Measurements from ENCODE around the gene TBX5.

TBX5 gene

DNA sequence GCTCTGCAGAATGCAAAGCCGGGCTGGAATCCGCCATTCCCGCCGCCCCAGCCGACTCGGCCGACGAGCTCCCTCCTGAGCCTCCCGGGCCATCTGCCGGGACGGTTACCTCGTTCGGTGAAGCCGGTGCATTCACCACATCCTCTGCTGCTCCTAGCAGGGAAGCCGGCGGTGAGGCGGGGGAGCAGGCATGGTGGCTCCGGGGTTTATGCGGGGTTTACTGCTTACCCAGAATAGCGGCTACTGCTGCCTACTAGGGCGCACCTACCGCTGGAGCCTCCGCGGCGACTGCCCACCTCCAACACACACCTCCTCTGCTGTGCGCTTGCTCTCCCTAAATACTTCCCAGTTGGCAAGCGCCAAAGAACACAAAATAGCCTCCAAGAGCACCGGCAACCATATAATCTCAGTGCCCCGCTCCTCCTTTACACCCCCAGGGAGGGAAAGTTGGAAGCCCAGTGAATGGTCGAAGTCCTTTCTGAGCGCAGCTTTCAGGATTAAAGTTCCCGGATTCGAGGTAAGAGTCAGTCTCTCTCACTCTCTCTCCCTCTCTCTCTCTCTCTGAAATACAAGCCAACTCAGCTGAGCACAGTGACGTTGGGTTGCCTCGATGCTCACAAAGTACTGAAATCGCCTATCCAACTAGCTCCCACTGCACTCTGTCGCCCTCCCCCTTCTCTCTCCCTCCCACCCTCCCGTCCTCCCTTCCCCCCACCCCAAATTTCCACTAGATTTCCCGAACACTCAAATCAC lies at the start of gene TBX5:
TSS of gene TBX5 (minus strand) at position 626 of the 753 bp plus-strand sequence. CDS start 2,246 bp downstream, outside the sequence.
- no peak for DNase-seq

DNA sequence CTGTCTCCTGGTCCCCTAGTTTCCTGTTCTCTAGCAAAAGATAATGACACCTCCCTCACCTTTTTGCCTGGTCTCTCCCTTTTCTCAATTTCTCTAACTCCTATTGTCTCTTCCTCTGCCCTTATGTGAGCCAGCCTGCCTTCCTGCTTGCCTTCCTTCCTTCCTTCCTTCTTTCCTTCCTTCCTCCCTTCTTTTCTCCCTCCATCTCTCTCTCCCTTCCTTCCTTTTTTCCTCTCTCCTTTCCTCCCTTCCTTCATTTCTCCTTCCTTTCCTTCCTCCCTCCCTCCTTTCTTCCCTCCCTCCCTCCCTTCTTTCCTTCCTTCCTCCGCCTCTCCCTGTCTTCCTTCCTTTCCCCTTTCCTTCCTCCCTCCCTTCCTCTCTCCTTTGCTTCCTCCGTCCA lies 45.7 kb upstream of the TBX5 start:
- DNase-seq = no peak

GRCh38 chr12:114450515-114451300 lies 44.8 kb upstream of the TBX5 start:
- no peak for DNase-seq

DNA sequence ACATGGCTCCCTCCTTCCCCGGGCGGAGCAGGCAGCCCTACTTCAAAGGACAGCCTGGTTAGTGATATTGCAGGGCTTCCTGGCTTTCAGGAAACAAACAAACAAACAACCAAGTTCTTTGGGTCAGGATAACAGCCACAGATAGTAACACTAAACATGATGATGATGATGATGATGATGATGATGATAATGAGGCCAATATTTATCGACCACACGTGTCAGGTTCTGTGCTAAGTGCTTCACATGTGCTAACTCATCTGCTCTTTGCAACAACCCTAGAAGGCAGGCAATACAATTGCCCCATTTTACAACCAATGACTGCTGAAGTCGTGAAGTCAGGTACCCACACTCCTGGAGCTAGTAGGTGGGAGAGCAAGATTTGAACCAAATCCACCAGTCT lies 44.1 kb upstream of the TBX5 start:
- DNase-seq = no peak

- no peak for DNase-seq
Observed at GRCh38 chr12:114448618-114448933, 42.6 kb upstream of the TBX5 start.

GRCh38 chr12:114447799-114448617 lies 42.1 kb upstream of the TBX5 start:
- DNase-seq = no peak

DNA sequence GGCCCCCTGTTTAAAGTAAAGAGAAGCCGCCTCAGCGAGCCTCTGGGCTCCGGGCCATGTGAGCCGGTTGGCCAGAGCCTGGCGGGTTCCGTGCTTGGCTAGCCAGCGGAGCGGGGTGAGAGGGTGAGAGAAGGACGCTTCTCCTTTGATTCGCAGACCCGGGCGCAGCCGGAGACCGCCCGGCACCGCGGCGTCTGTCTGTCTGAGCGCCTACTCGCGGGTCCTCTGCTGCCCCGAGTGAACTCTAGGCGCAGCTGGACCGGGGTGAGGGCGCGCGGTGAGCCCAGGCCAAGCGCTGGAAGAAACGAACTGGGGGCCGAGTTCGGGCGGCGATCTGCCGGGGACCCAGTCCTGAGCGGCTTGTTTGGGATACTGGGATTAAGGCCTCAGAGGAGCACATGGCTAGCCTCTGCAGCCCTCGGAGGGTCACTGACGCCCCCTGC lies 41.4 kb upstream of the TBX5 start:
- no peak for DNase-seq

- DNase-seq = no peak
Observed at GRCh38 chr12:114445401-114446323, 39.7 kb upstream of the TBX5 start.

DNA sequence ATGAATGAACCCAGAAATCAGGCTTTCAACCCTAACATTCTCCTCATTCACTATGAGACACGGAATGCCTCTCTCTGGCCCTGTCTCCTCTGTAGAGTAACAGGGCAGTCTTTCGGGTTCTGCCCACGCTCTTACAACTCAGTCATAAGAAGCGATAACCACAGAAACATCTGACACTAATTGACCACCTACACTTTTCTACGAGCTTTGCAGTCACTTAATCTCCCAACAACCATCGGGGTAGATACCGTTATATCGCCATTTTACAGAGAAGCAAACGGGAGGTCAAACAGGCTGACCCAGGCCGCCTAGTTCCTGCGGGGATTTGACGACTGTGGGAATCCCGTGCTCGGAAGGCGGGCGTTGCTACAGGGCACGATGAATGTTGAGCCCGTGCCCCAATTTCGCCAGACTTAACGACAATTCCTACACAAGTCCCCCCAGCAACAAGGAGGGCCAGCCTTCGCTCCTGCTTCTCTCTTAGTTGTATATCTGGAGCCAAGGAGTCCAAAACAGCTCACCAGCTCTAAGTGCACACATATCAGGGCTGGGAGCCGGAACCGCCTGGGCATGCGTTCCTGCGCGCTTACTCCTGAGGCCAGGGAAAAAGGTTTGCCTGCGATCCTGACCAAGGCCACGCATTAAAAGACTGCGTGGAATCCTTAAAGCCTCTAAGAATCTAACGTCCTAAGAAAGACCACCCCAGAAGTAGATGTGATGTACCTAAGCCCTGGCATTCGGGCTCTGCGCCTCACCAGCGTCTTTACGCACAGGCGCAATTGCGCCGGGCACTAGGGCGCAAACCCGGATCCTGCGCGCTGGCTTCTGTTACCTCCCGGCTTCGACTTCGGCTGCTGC lies 38.7 kb upstream of the TBX5 start:
- DNase-seq = no peak

DNA sequence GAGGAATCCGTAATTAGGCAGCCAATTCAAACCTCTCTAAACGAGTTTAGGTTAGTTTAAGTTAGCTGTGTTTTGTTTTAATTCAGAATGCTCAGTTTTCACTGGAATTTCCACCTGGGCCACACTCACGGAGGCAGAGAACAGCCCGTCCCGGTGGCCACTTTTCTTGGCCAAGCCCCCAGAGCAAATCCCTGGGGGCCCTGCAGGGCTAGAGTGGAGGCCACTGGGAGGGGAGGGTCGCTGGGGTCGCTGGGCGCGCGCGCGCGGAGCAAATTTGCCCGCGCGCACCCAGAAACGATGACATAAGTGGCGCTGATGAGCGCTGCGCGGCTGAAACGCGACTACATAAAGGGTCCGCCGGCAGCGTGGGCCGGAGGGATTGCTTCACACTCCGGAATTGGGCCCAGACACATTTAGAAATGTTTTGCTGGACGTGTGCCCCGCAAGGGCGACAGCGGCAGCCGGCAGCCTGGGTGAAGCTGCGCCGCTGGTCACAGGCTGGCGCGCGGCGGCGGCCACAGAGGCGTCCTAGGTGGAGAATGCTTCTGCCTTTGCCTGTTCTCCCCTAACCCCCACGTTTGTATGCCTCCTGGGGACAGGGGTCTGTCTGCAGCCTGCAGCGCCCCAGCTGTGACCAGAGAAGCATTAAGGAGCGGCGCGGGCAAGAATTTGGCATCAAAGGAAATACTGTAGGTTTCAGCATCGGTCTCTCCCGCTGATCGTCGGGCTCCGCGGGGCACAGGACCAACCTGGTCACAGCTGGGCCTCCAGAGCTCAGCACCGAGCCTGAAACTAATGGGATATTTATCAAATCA lies 37.9 kb upstream of the TBX5 start:
- no peak for DNase-seq

- no peak for DNase-seq
Observed at GRCh38 chr12:114442578-114442977, 36.6 kb upstream of the TBX5 start.

- no peak for DNase-seq
Observed at GRCh38 chr12:114441545-114441944, 35.6 kb upstream of the TBX5 start.

DNA sequence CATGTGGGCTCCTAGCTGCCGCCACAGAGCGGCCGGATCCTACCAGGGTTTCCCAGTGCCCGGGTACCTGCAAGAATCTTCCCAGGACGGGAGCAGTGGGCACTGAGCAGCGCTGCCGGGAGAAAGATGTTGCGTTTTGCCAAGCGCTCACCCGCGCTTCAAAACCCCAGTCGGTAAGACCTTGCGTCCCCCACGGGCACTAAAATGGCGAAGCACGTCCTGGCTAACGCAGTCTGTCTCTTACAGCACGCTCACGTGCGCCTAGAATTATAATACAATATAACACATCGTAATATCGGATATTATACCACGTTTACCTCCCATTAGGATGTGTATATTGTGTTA lies 35.1 kb upstream of the TBX5 start:
- no peak for DNase-seq

GRCh38 chr12:114440270-114441038 lies 34.5 kb upstream of the TBX5 start:
- DNase-seq = no peak

DNA sequence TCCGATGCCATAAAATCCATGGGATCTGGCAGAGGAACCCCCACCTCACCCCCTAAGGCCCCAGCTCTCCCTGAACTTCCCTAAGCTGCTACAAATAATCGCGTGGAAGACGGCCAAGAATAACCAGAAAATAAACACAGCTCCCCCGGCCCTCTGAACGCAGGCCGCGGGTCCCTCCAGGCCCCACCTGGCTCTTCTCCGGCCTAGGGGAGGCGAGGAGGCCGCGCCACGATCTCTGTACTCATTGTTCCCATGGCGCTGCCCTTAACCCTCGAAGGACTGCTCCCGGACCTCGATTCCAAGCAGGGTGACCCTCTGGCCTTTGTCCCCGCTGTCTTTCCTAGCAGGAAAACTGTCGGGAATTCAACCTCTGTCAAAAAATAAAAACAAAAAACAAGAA lies 33.9 kb upstream of the TBX5 start:
- no peak for DNase-seq

DNA sequence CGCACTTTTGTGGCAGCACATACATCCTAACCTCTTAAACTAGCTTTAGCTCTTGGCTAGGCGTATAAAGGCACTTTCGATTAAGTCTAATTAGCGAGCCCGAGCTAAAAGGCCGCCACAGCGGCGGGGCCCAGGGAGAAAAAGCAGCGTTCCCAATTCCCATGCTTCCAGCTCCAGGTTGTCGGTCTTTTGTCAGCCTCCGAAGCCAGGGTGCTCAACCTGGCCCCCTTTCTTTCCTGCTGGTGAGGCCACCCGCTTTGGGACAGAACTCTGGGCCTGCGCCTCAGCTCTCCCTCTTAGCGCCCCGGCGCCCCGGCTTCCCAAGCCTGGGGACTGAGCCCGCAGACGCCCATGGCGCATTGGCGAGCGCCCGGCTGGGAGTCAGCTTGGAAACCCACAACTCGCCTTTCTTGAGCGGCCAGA lies 33.3 kb upstream of the TBX5 start:
- no peak for DNase-seq

GRCh38 chr12:114438635-114439256 lies 32.8 kb upstream of the TBX5 start:
- DNase-seq = no peak

- DNase-seq = no peak
Observed at GRCh38 chr12:114434341-114434740, 28.4 kb upstream of the TBX5 start.

DNA sequence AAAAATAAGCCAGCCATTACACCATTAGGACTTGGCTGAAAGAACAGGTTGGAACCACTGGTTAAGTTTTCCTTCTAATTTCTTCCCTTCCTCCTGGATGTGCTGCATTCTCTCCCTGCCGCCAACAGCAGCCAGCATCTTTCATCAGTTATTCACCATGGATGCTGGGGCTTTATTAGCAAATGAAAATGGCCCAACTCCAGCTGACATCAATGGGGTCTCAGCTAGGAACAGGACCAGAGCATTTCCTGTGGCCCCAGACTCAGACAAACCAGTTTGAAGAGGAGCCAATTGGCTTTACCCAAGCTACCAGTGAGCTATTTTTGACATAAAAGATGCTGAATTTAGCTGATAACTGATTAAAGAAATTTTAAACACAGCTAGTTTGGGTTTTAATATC lies 26.0 kb upstream of the TBX5 start:
- DNase-seq = no peak
